Measurements from ENCODE around the gene MASP2.
A peak's percentile ranks its signal among the peaks of the same experiment; 100 is the strongest.
"Not testable (repeated sequence)": the region's sequence is repeated elsewhere in the genome, so short reads cannot be mapped to it uniquely, and the experiment has no call there.

The MASP2 gene

GRCh38 chr1:11046625-11047365, at the start of gene MASP2:
MASP2 (minus strand) TSS chr1:11047239; CDS start chr1:11047207, 32 bp downstream.
- DNase-seq: no peak

- not testable (repeated sequence) for DNase-seq
These were observed 36.7 kb upstream of the MASP2 start for GRCh38 chr1:11083784-11084183.

- no peak for DNase-seq
These were observed 33.9 kb upstream of the MASP2 start for GRCh38 chr1:11080931-11081330.

- no peak for DNase-seq
These were observed 31.6 kb upstream of the MASP2 start for GRCh38 chr1:11078631-11079030.

- not testable (repeated sequence) for DNase-seq
These were observed 26.4 kb upstream of the MASP2 start for GRCh38 chr1:11073398-11073797.

GRCh38 chr1:11072216-11072917, 25.3 kb upstream of the MASP2 start:
- DNase-seq: no peak

- no peak for DNase-seq
These were observed 24.6 kb upstream of the MASP2 start for GRCh38 chr1:11071463-11072215.

GRCh38 chr1:11070876-11071275, 23.8 kb upstream of the MASP2 start:
- no peak for DNase-seq

GRCh38 chr1:11068600-11069473, 21.8 kb upstream of the MASP2 start:
- DNase-seq: no peak

GRCh38 chr1:11067716-11068599, 20.9 kb upstream of the MASP2 start:
- DNase-seq: no peak

- no peak for DNase-seq
These were observed 18.8 kb upstream of the MASP2 start for GRCh38 chr1:11065796-11066195.

GRCh38 chr1:11064942-11065341, 17.9 kb upstream of the MASP2 start:
- no peak for DNase-seq

- not testable (repeated sequence) for DNase-seq
These were observed 17.0 kb upstream of the MASP2 start for GRCh38 chr1:11063937-11064537.

GRCh38 chr1:11062965-11063401, 15.9 kb upstream of the MASP2 start:
- DNase-seq: peak; percentile 20

GRCh38 chr1:11061652-11062365, 14.8 kb upstream of the MASP2 start:
- no peak for DNase-seq

- peak; percentile 94 for DNase-seq
These were observed 13.2 kb upstream of the MASP2 start, which contains the start of gene SRM for GRCh38 chr1:11059968-11060830. SRM (minus strand) TSS chr1:11060018; CDS start chr1:11059943, 75 bp downstream.

- DNase-seq: no peak
These were observed 12.3 kb upstream of the MASP2 start for GRCh38 chr1:11059155-11059967.

GRCh38 chr1:11058595-11059154, 11.6 kb upstream of the MASP2 start:
- no peak for DNase-seq
